DLD1 (cell line): ENCODE measurements around the gene CD244.
"Not testable (repeated sequence)": the region's sequence is repeated elsewhere in the genome, so short reads cannot be mapped to it uniquely, and the experiment has no call there.

ENCODE experiments used
- in situ Hi-C: cut with HindIII; loops from 2 replicates; pipeline ENCODE4 v1.10.0; 2017; ENCODE audit warnings: low sequenced_read_pairs

Gene CD244

DNA sequence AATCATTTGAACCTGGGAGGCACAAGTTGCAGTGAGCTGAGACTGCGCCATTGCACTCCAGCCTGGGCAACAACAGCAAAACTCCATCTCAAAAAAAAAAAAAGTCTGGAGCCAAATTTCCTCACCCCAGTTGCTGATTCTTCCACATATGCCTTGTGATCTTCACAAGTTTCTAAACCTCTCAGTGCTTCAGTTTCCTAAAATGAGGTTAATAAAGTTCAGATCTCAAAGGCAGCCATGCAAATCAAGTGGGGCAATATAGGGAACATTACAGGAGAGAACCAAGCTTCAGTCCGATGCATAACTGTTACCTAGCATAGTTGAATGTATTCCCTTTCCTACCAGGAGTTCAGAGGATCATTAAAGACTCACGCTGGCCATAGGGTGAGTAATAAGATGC lies 17.5 kb upstream of the CD244 start:
- in situ Hi-C loops: no loop called here

DNA sequence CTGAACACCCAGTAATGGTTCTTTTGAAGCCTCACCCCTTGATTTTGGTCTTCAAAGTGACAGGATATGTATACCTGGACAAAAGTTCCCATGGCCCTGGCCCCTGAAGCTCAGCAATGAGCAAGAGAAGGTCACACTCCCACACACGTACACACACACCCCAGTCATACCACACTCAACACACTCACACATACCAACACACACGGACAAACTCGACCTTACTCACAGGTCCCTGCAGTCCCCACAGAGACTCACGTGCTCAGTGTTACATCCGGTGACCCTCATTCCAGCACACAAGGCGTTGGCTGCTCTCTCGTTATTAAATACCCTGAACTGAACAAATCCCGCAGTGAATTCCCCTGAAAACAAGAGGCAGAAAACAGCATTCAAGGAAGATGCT lies 16.4 kb upstream of the CD244 start:
- in situ Hi-C loops: no loop called here

DNA sequence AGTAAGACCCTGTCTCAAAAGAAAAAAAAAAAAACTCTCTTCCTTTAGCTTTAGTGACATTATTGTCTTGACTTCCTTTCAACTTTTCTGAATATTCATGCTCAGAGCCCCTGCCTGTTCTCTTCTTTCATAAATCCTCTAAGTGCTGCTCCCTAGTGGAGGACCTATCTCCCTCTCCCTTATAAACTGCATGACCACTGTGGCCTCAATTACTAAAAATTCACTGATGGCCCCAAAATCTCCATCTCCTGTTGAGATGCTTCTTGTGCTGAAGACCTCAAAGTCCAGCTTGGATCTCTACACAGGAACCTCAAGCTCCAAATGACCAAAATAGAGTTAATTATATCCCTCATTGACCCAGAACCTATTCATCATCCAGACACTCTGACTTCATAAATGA lies 14.5 kb upstream of the CD244 start:
- in situ Hi-C loops: no loop called here

GRCh38 chr1:160876311-160876710 lies 13.6 kb upstream of the CD244 start:
- in situ Hi-C loops: no loop called here

DNA sequence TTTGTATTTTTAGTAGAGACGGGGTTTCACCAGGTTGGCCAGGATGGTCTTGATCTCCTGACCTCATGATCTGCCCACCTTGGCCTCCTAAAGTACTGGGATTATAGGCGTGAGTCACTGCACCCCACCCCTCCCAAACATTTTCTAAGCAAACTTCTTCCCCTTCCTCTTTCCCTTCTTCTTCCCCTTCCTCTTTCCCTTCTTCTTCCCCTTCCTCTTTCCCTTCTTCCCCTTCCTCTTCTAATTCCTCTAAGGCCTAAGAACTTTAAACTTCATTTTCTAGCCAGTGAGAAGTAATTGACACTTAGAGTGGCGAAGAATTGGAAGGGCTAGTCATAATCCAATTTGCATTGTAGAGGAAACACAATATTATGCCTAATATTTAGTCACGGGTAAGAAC lies 12.9 kb upstream of the CD244 start:
- in situ Hi-C loops: not testable (repeated sequence)

DNA sequence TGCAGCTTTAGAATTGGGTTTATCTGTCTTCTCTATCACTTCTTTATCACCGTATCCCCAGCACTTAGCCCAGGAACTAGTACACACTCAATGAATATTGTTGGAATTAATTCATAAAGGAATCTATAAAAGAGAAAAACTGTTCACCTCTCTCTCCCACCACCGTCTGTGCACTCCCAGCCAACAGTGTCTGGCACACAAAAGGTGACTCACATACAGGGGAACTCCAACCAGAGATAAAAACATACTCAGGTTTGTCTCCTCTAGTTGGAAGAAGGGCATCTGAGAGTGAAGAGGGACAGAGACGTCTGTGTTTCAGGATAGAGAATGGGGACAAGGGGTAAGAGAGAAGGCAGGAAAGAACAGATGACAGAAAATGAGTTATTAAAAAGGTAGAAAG lies 12.2 kb upstream of the CD244 start:
- in situ Hi-C loops: no loop called here

- in situ Hi-C loops: no loop called here
These were observed 5.5 kb upstream of the CD244 start for GRCh38 chr1:160868141-160868540.

- in situ Hi-C loops: not testable (repeated sequence)
These were observed 5.0 kb upstream of the CD244 start for GRCh38 chr1:160867651-160868050.

DNA sequence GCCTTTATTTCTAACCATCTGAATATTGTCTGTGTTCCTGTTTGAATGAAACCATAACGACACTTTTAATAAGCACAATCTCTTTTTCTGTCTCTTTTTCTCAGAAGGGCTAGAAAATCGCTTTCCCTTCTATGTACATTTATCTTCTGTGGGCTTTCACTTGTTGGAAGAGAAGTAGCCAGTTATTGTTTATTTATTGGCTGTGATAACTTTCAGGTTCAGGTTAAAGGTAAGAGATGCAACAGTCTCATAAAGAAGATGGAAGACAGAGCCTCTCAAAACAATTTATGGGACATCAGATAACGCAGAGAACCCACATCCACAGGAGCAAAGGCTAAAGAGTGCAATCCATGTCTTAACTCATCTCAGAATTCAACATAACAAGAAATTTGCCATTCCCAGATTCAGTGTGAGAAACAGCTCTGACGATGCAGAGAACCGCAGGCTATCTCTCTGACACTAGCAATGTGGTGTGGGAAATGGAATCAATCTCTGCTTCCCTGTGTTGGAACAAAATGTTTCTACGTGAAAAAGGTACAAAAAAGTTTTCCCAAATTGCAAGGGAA lies 4.1 kb upstream of the CD244 start:
- in situ Hi-C loops: no loop called here

DNA sequence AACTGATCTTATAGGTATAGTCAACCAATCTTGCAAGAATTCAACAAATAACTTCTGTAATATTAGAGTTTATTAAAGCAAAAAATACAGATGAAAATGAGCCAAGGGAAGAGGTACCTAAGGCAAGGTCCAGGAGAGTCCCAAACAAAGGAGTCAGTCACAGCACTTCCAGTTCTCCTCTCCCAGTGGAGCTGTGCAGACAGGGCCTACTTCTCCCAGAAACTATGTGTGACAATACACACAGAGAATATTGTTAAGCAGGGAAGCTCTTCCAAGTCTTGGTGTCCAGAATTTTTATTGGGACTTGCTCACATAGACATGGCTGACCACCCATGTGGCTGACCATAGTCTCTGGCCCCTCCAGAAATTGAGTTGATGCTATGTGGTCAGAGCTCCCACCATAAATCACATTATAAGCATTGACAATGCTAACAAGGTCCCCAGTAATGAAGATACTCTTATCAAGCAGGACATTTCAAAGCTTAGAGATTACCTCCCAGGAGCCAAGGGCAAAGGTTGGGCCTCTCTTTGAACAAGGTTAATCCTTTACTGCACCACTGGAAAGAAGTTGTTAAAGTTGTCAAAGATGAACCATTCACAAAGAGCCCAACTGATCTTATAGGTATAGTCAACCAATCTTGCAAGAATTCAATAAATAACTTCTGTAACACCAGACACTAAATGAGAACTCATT lies 3.5 kb upstream of the CD244 start:
- in situ Hi-C loops: no loop called here

GRCh38 chr1:160865337-160865736 lies 2.6 kb upstream of the CD244 start:
- in situ Hi-C loops: no loop called here

DNA sequence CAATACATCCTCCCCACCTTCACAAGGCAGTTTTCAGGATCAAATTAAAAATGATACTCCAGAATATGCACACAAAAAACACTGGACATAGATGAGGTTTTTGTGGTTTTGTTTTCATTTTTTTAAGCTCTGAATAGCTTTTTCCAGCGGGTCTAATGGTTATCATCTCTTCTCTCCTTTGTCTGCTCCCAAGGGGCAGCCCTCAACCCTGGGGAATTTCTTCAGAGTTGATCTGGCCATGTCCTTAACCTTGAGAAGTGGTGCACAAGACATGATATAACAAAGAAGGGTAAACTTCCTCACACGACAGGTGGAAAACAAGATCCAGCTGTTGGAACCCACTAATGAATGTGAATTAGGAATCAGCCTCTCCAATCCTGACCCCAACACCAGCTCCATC lies 1.5 kb upstream of the CD244 start:
- in situ Hi-C loops: no loop called here

DNA sequence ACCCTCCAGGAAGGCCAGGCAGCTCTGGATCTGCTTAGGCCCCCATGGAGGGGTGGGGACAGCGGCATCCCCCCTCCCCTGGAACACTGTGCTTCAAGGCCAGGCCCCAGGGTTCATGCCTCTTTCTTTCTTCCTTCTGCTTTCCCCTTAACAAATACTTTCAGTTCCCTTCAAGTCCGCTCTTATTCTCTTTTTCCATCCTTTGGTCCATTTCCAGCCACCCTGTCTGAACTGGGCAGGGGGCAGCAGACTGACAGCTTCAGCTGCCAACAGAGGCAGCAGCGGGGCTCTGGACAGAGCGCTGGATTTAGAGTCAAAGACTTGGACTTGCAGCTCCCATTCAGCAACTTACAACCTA lies 1.1 kb upstream of the CD244 start:
- in situ Hi-C loops: no loop called here

DNA sequence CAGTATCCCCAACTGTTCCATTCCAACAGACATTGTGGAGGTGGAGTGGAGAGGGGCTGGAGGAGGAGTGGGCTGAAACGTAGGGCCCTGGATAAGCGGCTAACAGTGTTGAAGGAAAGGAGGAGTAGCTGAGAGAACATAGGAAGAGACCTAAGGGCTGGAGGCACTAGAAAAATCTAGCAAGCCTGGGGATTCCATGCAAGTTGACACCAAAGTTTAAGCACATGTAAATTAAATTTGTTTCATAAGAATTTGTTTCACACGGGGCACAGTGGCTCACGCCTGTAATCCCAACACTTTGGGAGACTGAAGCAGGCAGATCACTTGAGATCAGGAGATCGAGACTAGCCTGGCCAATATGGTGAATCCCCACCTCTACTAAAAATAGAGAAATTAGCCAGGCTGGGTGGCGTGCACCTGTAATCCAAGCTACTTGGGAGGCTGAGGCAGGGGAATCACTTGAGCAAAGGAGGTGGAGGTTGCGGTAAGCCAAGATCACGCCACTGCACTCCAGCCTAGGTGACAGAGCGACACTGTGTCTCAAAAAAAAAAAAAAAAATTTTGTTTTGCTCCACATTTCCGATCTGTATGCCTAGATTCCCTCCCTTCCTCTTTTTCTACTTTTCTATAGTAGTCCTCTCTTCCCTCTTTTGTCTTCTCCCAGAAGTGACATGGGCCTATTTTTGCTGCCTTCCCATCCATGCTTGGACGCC lies 530 bp upstream of the CD244 start:
- in situ Hi-C loops: no loop called here

DNA sequence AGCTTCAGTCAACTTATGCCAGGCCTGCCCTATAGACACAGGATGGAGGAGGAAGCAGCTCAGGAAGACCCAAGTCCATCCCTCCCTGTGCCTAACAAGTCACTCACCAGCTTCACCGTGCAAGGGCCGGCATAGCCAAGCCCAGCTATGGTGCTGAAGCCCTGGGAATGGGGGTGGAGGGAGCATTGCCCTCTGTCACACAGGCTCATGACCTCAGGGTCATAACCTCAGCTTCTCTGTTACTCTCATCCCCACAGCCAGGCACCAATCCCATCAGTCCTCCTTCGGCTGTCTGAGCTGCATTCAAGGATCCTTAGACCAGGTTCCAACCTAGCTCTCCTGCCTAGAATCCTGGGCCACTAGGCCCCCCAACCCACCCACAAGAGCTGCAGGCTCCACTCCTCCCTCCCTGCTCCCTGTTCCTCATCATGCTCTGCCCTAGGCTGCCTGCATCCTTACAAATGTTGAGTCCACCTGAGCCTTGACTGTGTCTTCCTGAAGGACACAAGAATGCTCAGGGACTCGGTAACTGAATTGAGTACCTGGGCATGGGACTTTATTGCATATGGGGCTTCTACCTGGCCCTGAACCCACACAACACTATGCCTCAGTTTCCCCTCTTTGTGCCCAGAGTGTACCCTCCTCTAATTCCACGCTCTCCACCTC lies 1.7 kb downstream of the CD244 start:
- in situ Hi-C loops: no loop called here

GRCh38 chr1:160859166-160859565 lies 3.5 kb downstream of the CD244 start:
- in situ Hi-C loops: no loop called here

DNA sequence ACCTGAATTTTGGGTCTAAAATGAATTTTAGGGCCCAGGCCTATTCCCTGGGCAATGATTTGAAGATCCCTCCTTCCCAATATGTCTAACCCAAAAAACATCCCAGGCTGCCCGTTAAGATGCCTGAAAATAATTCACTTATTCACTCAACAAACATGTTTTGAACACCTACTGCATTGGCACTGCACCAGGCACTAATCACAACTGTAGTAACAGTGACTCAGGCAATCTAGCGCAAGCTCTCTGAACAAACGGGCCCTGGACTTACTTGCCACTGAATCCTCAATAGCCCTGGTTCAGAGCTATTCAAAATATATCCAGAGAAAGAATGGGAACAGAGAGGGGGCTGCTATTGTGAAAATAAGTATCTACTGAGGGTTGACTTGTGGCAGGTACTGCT lies 4.2 kb downstream of the CD244 start:
- in situ Hi-C loops: no loop called here

DNA sequence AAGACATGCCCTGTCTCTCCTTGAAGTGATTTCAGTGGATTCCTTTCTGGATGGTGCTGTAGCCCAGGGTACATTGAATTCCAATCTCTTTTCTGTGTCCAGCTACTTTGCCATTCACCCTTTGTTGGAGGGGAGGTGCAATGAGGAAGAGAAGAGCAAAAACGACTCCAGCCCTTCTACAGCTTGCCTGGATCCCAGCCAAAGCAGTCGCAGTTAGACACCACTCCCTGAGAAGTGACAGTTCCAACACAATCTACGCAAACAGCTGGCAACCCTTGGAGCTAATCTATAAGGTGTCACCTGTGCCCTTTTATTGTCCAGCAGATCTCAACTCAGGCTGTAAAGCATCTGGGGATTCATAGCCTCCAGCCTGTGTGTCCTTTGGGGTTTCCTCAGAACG lies 4.6 kb downstream of the CD244 start:
- in situ Hi-C loops: no loop called here

GRCh38 chr1:160855181-160855981 lies 7.3 kb downstream of the CD244 start:
- in situ Hi-C loops: no loop called here

DNA sequence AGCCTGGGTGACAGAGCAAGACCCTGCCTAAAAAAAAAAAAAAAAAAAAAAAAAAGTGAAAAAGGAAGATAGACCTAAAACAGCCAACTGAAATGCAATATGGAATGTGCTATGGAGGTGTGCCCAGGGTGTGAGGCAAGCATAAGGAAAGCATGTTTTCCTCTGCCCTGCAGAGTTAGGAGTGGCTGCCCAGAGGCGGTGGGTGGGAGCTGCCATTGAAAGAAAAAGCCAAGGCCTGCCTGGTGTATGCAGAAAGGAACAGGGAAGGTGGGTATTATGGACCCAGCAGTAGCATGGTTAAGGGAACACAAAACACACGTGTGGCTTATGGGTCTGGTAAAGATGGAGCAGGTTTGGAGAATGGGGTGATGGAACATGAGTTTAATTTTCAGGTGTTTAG lies 8.9 kb downstream of the CD244 start:
- in situ Hi-C loops: no loop called here

GRCh38 chr1:160853014-160853413 lies 9.7 kb downstream of the CD244 start:
- in situ Hi-C loops: no loop called here
